Right atrium auricular region (tissue), 2 donors: ENCODE results near the gene GALNT16. TPM values are rescaled to one million over a fixed set of nuclear protein-coding genes. Genes with fewer than 3 reads are reported as not detected.

Experiments
- DNase-seq: peaks from one replicate; pipeline ENCODE4 v3.0.0-alpha.2; 2019; ENCODE audit warnings: low spot score
- H3K27ac ChIP-seq, 2 donors: fragments of 200-600 bp; sonication (generic); 1 replicate in 1 of 2; 2 replicates in 1 of 2; pipeline ENCODE4 v1.5.1; 2016 to 2019
- H3K27me3 ChIP-seq, 2 donors: fragments of 200-600 bp; sonication (generic); one replicate each; pipeline versions ENCODE4 v1.5.1 to v1.6.0; 2017 to 2019
- H3K36me3 ChIP-seq: fragments of 200-600 bp; sonication (generic); one replicate; pipeline ENCODE4 v1.5.1; 2016
- H3K4me1 ChIP-seq, 2 donors: fragments of 200-600 bp; sonication (generic); one replicate each; pipeline versions ENCODE4 v1.5.1 to v1.6.0; 2017 to 2019
- H3K4me3 ChIP-seq, 2 donors: fragments of 200-600 bp; sonication (generic); 1 replicate in 1 of 2; 2 replicates in 1 of 2; pipeline ENCODE4 v1.5.1; 2017 to 2019; ENCODE audit warnings: mild to moderate bottlenecking in 1 of 2, moderate library complexity in 1 of 2
- H3K9me3 ChIP-seq, 2 donors: fragments of 200-600 bp; sonication (generic); one replicate each; pipeline ENCODE4 v1.5.1; 2019
- CTCF ChIP-seq, 2 donors: fragments of 200-600 bp; sonication (generic); IDR thresholded peaks; one replicate each; pipeline ENCODE4 v1.5.1; 2019; ENCODE audit warnings: antibody characterized with exemption in 2 of 2
- total RNA-seq, 2 donors: library from RNA; depleted of rRNA; stranded (reverse); fragments of >200 nt; gene quantifications; one replicate each; pipeline ENCODE4 v1.1.0, GENCODE V29; 2016

GALNT16 gene
- total RNA-seq, 2 donors from 2014 or later: 17.9 to 56.8 TPM

- Histone ChIP-seq H3K36me3 (peaks cover 9% of the 10 kb centered on the region), H3K27me3 (no peaks in the 10 kb centered on the region), H3K27ac (no peak overlapping the region), H3K4me3 (no peak overlapping the region), H3K9me3 (no peaks in the 10 kb centered on the region), H3K4me1 (no peaks in the 10 kb centered on the region)
- DNase-seq: no peak
- no peak for TF ChIP-seq CTCF (IDR thresholded peaks at IDR 0.05)
These were observed 112.2 kb downstream of the GALNT16 start for GRCh38 chr14:69372146-69372545.

- H3K36me3 ChIP-seq: peaks cover 10% of the 10 kb centered on the region
- no peak overlapping the region for H3K27ac ChIP-seq
- H3K4me3 ChIP-seq: no peak overlapping the region
- TF ChIP-seq CTCF (IDR thresholded peaks at IDR 0.05): no peak
- H3K27me3 ChIP-seq: no peaks in the 10 kb centered on the region
- H3K4me1 ChIP-seq: no peaks in the 10 kb centered on the region
- no peak for DNase-seq
- H3K9me3 ChIP-seq: no peaks in the 10 kb centered on the region
These were observed 113.1 kb downstream of the GALNT16 start for GRCh38 chr14:69373104-69373503.

- Histone ChIP-seq H3K27me3 (no peaks in the 10 kb centered on the region), H3K9me3 (no peaks in the 10 kb centered on the region), H3K36me3 (peaks cover 10% of the 10 kb centered on the region), H3K27ac (no peak overlapping the region), H3K4me1 (no peaks in the 10 kb centered on the region), H3K4me3 (no peak overlapping the region)
- DNase-seq: no peak
- no peak for TF ChIP-seq CTCF (IDR thresholded peaks at IDR 0.05)
These were observed 114.3 kb downstream of the GALNT16 start for GRCh38 chr14:69374235-69374634.

- no peak overlapping the region for H3K4me3 ChIP-seq
- TF ChIP-seq CTCF (IDR thresholded peaks at IDR 0.05): no peak
- H3K27me3 ChIP-seq: no peaks in the 10 kb centered on the region
- H3K9me3 ChIP-seq: no peaks in the 10 kb centered on the region
- no peaks in the 10 kb centered on the region for H3K4me1 ChIP-seq
- H3K36me3 ChIP-seq: peaks cover 10% of the 10 kb centered on the region
- DNase-seq: no peak
- no peak overlapping the region for H3K27ac ChIP-seq
These were observed 115.2 kb downstream of the GALNT16 start for GRCh38 chr14:69375182-69375581.

GRCh38 chr14:69375722-69376121 lies 115.8 kb downstream of the GALNT16 start:
- H3K27ac ChIP-seq: no peak overlapping the region
- no peaks in the 10 kb centered on the region for H3K9me3 ChIP-seq
- no peaks in the 10 kb centered on the region for H3K4me1 ChIP-seq
- H3K36me3 ChIP-seq: peaks cover 10% of the 10 kb centered on the region
- no peaks in the 10 kb centered on the region for H3K27me3 ChIP-seq
- no peak for DNase-seq
- no peak overlapping the region for H3K4me3 ChIP-seq
- no peak for TF ChIP-seq CTCF (IDR thresholded peaks at IDR 0.05)

GRCh38 chr14:69376439-69376838 lies 116.5 kb downstream of the GALNT16 start:
- Histone ChIP-seq H3K36me3 (peaks cover 10% of the 10 kb centered on the region), H3K9me3 (no peaks in the 10 kb centered on the region), H3K27me3 (no peaks in the 10 kb centered on the region), H3K27ac (no peak overlapping the region), H3K4me1 (no peaks in the 10 kb centered on the region), H3K4me3 (no peak overlapping the region)
- no peak for TF ChIP-seq CTCF (IDR thresholded peaks at IDR 0.05)
- DNase-seq: no peak
